PC-9 (cell line): Measurements from ENCODE around the gene OS9. TPM values are rescaled to one million over a fixed set of nuclear protein-coding genes. Genes with fewer than 3 reads are reported as not detected.
"Not testable (repeated sequence)": the region's sequence is repeated elsewhere in the genome, so short reads cannot be mapped to it uniquely, and the experiment has no call there.

ENCODE experiments used
- BruUV-seq: library from RNA; stranded (reverse); fragments of 400-500 nt; replicated peaks from 2 replicates; lab custom pipeline; 2021; lab: Mats Ljungman, UMichigan
- CTCF ChIA-PET: fragments of 300-600 bp; sonication (Branson Sonifier 250); formaldehyde crosslinking; loops from one replicate; lab custom pipeline; 2022; ENCODE audit warnings: antibody characterized with exemption; lab: Charles Lee
- POLR2A ChIA-PET: fragments of 300-600 bp; sonication (Branson Sonifier 250); formaldehyde crosslinking; loops from one replicate; lab custom pipeline; 2022; ENCODE audit warnings: antibody characterized with exemption; ENCODE audit not compliant: unreplicated experiment; lab: Charles Lee
- DNase-seq, 2 experiments: peaks; one replicate each; pipeline versions ENCODE4 v3.0.0 to v3.0.0-alpha.2; 2015 to 2022; ENCODE audit warnings: mixed read lengths in 1 of 2
- H2AFZ ChIP-seq: fragments of 200-600 bp; sonication (generic); 2 replicates; pipeline ENCODE4 v1.8.1; 2017; ENCODE audit warnings: antibody characterized with exemption
- H3F3A ChIP-seq: fragments of 200-600 bp; sonication (generic); 2 replicates; pipeline ENCODE4 v1.8.1; 2017; ENCODE audit warnings: antibody characterized with exemption, mild to moderate bottlenecking, low read depth; ENCODE audit not compliant: insufficient read depth
- H3K27ac ChIP-seq: fragments of 200-600 bp; sonication (generic); 2 replicates; pipeline ENCODE4 v1.6.1; 2016; ENCODE audit warnings: mixed run types
- H3K27me3 ChIP-seq: fragments of 200-600 bp; sonication (generic); 2 replicates; pipeline ENCODE4 v1.6.1; 2016; ENCODE audit warnings: low read depth, mixed run types; ENCODE audit not compliant: insufficient read depth
- H3K36me3 ChIP-seq: fragments of 200-600 bp; sonication (generic); 2 replicates; pipeline ENCODE4 v1.6.1; 2016; ENCODE audit warnings: low read depth, mixed run types
- H3K4me1 ChIP-seq: fragments of 200-600 bp; sonication (generic); replicated peaks from 2 replicates; pipeline ENCODE4 v1.6.1; 2016; ENCODE audit warnings: mixed run types; ENCODE audit not compliant: insufficient read depth
- H3K4me2 ChIP-seq: fragments of 200-600 bp; sonication (generic); 2 replicates; pipeline ENCODE4 v1.6.1; 2017; ENCODE audit warnings: mixed run types
- H3K4me3 ChIP-seq: fragments of 200-600 bp; sonication (generic); 2 replicates; pipeline ENCODE4 v1.6.1; 2016; ENCODE audit warnings: mixed run types
- H3K79me2 ChIP-seq: fragments of 200-600 bp; sonication (generic); 2 replicates; pipeline ENCODE4 v1.6.1; 2017; ENCODE audit warnings: low read depth, mixed run types
- H3K9me2 ChIP-seq: fragments of 200-600 bp; sonication (generic); 2 replicates; pipeline ENCODE4 v1.8.1; 2017; ENCODE audit warnings: mild to moderate bottlenecking; ENCODE audit not compliant: insufficient read depth
- H3K9me3 ChIP-seq: fragments of 200-600 bp; sonication (generic); 2 replicates; pipeline ENCODE4 v1.8.1; 2016; ENCODE audit warnings: low read depth; ENCODE audit not compliant: insufficient read depth
- H4K20me1 ChIP-seq: fragments of 200-600 bp; sonication (generic); 2 replicates; pipeline ENCODE4 v1.8.1; 2017; ENCODE audit not compliant: insufficient read depth
- CTCF ChIP-seq: fragments of 200-600 bp; sonication (generic); conservative IDR thresholded peaks from 2 replicates; pipeline ENCODE4 v1.6.1; 2017; ENCODE audit warnings: mixed run types, antibody characterized with exemption, mild to moderate bottlenecking, moderate library complexity
- EZH2 ChIP-seq: fragments of 200-600 bp; sonication (generic); IDR thresholded peaks from 2 replicates; pipeline ENCODE4 v1.8.0; 2017; ENCODE audit warnings: antibody characterized with exemption, low read depth
- intact Hi-C: fragments of 100-400 bp; cut with micrococcal nuclease; formaldehyde crosslinking; loops from one replicate; pipeline ENCODE4 v1.10.0; 2022; ENCODE audit not compliant: unreplicated experiment
- total RNA-seq: library from RNA; stranded (reverse); gene quantifications from 2 replicates; pipeline ENCODE4 v1.2.3, GENCODE V29; 2021

OS9 gene
- total RNA-seq, 1 experiment from 2014 or later = 96.7 TPM

GRCh38 chr12:57657744-57658143 is 36.2 kb upstream of the OS9 start:
- CTCF ChIA-PET = no interaction called here

GRCh38 chr12:57658890-57659289 is 35.0 kb upstream of the OS9 start:
- Histone ChIP-seq H3F3A (no peaks in the 10 kb centered on the region), H3K9me2 (no peaks in the 10 kb centered on the region), H3K4me2 (no peak overlapping the region), H3K27me3 (peaks cover 32% of the 10 kb centered on the region), H2AFZ (no peak overlapping the region), H4K20me1 (no peaks in the 10 kb centered on the region), H3K79me2 (no peaks in the 10 kb centered on the region), H3K27ac (no peak overlapping the region), H3K9me3 (peaks cover 20% of the 10 kb centered on the region), H3K36me3 (no peaks in the 10 kb centered on the region), H3K4me1 (no peaks in the 10 kb centered on the region), H3K4me3 (no peak overlapping the region)
- intact Hi-C loops = no loop called here
- BruUV-seq = no TSS peak
- TF ChIP-seq CTCF (no peak), EZH2 (no peak)
- POLR2A ChIA-PET = no interaction called here
- DNase-seq = no peak
- CTCF ChIA-PET = no interaction called here

More at GRCh38 chr12:57657744-57658143, 36.2 kb upstream of the OS9 start:
- Histone ChIP-seq H3K4me2 (no peak overlapping the region), H3K9me2 (no peaks in the 10 kb centered on the region), H3K27ac (no peak overlapping the region), H3K36me3 (no peaks in the 10 kb centered on the region), H4K20me1 (no peaks in the 10 kb centered on the region), H3F3A (no peaks in the 10 kb centered on the region), H3K27me3 (peaks cover 27% of the 10 kb centered on the region), H3K79me2 (no peaks in the 10 kb centered on the region), H2AFZ (no peak overlapping the region), H3K4me1 (no peaks in the 10 kb centered on the region), H3K9me3 (peaks cover 20% of the 10 kb centered on the region), H3K4me3 (no peak overlapping the region)
- POLR2A ChIA-PET = no interaction called here
- no peak for TF ChIP-seq EZH2
- TF ChIP-seq CTCF = no peak
- no peak for DNase-seq
- intact Hi-C loops = no loop called here
- no TSS peak for BruUV-seq

GRCh38 chr12:57661376-57661775 is 32.6 kb upstream of the OS9 start:
- Histone ChIP-seq H3F3A (no peaks in the 10 kb centered on the region), H3K36me3 (no peaks in the 10 kb centered on the region), H3K4me3 (no peak overlapping the region), H3K4me1 (no peaks in the 10 kb centered on the region), H2AFZ (no peak overlapping the region), H3K27ac (no peak overlapping the region), H3K79me2 (no peaks in the 10 kb centered on the region), H3K27me3 (peaks cover 32% of the 10 kb centered on the region; the same call in 1 of the 2 replicates), H3K9me2 (no peaks in the 10 kb centered on the region), H3K4me2 (no peak overlapping the region), H4K20me1 (no peaks in the 10 kb centered on the region), H3K9me3 (peaks cover 21% of the 10 kb centered on the region)
- intact Hi-C loops = no loop called here
- DNase-seq = no peak
- CTCF ChIA-PET = no interaction called here
- POLR2A ChIA-PET = no interaction called here
- BruUV-seq = no TSS peak
- no peak for TF ChIP-seq EZH2

GRCh38 chr12:57665066-57665820 is 28.7 kb upstream of the OS9 start:
- Histone ChIP-seq H3K9me3 (peaks cover 21% of the 10 kb centered on the region), H3K27me3 (peaks cover 45% of the 10 kb centered on the region; the same call in 1 of the 2 replicates)
- CTCF ChIA-PET, H4K20me1 ChIP-seq, intact Hi-C loops, DNase-seq, H3K9me2 ChIP-seq, H3K27ac ChIP-seq, H3K79me2 ChIP-seq, H3K4me1 ChIP-seq, H3F3A ChIP-seq, POLR2A ChIA-PET, H2AFZ ChIP-seq, H3K4me2 ChIP-seq, H3K36me3 ChIP-seq, H3K4me3 ChIP-seq, BruUV-seq: not testable (repeated sequence)
